HG03565 (cell line): ENCODE measurements around the gene FBXL14.

Experiments
- ATAC-seq: cut with Tn5 transposase; IDR thresholded peaks from one replicate; pipeline ENCODE4 v1.9.1; 2021; ENCODE audit warnings: mild to moderate bottlenecking, moderate library complexity; ENCODE audit not compliant: unreplicated experiment

The FBXL14 gene

GRCh38 chr12:1540690-1541089, 53.7 kb downstream of the FBXL14 start:
- ATAC-seq = no peak

- no peak for ATAC-seq
Observed at GRCh38 chr12:1539135-1539534, 55.2 kb downstream of the FBXL14 start.

- no peak for ATAC-seq
Observed at GRCh38 chr12:1536817-1537216, 57.6 kb downstream of the FBXL14 start.

GRCh38 chr12:1534748-1535147, 59.6 kb downstream of the FBXL14 start:
- no peak for ATAC-seq

GRCh38 chr12:1533602-1534304, 60.6 kb downstream of the FBXL14 start:
- ATAC-seq = peak; percentile 41

- ATAC-seq = peak; percentile 17
Observed at GRCh38 chr12:1533205-1533601, 61.2 kb downstream of the FBXL14 start.

GRCh38 chr12:1532375-1533165, 61.8 kb downstream of the FBXL14 start:
- no peak for ATAC-seq

GRCh38 chr12:1531654-1532374, 62.6 kb downstream of the FBXL14 start:
- no peak for ATAC-seq

- no peak for ATAC-seq
Observed at GRCh38 chr12:1531153-1531653, 63.2 kb downstream of the FBXL14 start.

GRCh38 chr12:1530592-1531152, 63.7 kb downstream of the FBXL14 start:
- no peak for ATAC-seq

GRCh38 chr12:1529862-1530591, 64.4 kb downstream of the FBXL14 start:
- ATAC-seq = no peak

- ATAC-seq = no peak
Observed at GRCh38 chr12:1529228-1529861, 65.0 kb downstream of the FBXL14 start.

- ATAC-seq = no peak
Observed at GRCh38 chr12:1528791-1529190, 65.6 kb downstream of the FBXL14 start.

- no peak for ATAC-seq
Observed at GRCh38 chr12:1527789-1528188, 66.6 kb downstream of the FBXL14 start.

- no peak for ATAC-seq
Observed at GRCh38 chr12:1525858-1526257, 68.5 kb downstream of the FBXL14 start.

GRCh38 chr12:1523558-1524050, 70.8 kb downstream of the FBXL14 start:
- ATAC-seq = no peak

GRCh38 chr12:1523046-1523445, 71.3 kb downstream of the FBXL14 start:
- no peak for ATAC-seq

- ATAC-seq = no peak
Observed at GRCh38 chr12:1519642-1520041, 74.7 kb downstream of the FBXL14 start.

GRCh38 chr12:1518591-1519516, 75.5 kb downstream of the FBXL14 start:
- no peak for ATAC-seq
